DMS153 treated with DMSO at 0.1 percent for 48 hours (cell line): ENCODE results near the gene FRMD8.
A peak's percentile ranks its signal among the peaks of the same experiment; 100 is the strongest.

Experiments used
- DNase-seq: peaks from one replicate; lab custom pipeline; 2025; ENCODE audit not compliant: unreplicated experiment; lab: John Stamatoyannopoulos, UW

FRMD8 gene

GRCh38 chr11:65386307-65387140 lies at the start of gene FRMD8:
FRMD8 (plus strand) TSS chr11:65386637; CDS start chr11:65387037, 400 bp downstream.
- DNase-seq, result peak; percentile 72

GRCh38 chr11:65338676-65339075 lies 47.8 kb upstream of the FRMD8 start:
- no peak for DNase-seq

- DNase-seq, result no peak
These were observed 46.2 kb upstream of the FRMD8 start for GRCh38 chr11:65340226-65340625.

GRCh38 chr11:65341856-65342255 lies 44.6 kb upstream of the FRMD8 start:
- DNase-seq, result no peak

GRCh38 chr11:65351511-65351910 lies 34.9 kb upstream of the FRMD8 start:
- DNase-seq, result no peak

GRCh38 chr11:65352783-65353182 lies 33.7 kb upstream of the FRMD8 start:
- DNase-seq, result no peak

- no peak for DNase-seq
These were observed 33.1 kb upstream of the FRMD8 start for GRCh38 chr11:65353376-65353775.

GRCh38 chr11:65353900-65354264 lies 32.6 kb upstream of the FRMD8 start:
- DNase-seq, result no peak

GRCh38 chr11:65354265-65355012 lies 32.0 kb upstream of the FRMD8 start, which contains the start of gene TIGD3:
TIGD3 (plus strand) TSS chr11:65354751; CDS start chr11:65355809, 1,058 bp downstream.
- DNase-seq, result peak; percentile 94

- DNase-seq, result no peak
These were observed 31.2 kb upstream of the FRMD8 start for GRCh38 chr11:65355013-65355775.

- DNase-seq, result no peak
These were observed 30.6 kb upstream of the FRMD8 start for GRCh38 chr11:65355776-65356393.

GRCh38 chr11:65356394-65356972 lies 30.0 kb upstream of the FRMD8 start:
- DNase-seq, result no peak

- no peak for DNase-seq
These were observed 28.5 kb upstream of the FRMD8 start for GRCh38 chr11:65357856-65358356.

- no peak for DNase-seq
These were observed 24.0 kb upstream of the FRMD8 start for GRCh38 chr11:65362320-65362931.

GRCh38 chr11:65362966-65363365 lies 23.5 kb upstream of the FRMD8 start:
- no peak for DNase-seq

- DNase-seq, result no peak
These were observed 22.7 kb upstream of the FRMD8 start for GRCh38 chr11:65363770-65364169.

- peak; percentile 69 for DNase-seq
These were observed 20.1 kb upstream of the FRMD8 start for GRCh38 chr11:65366340-65366773.

GRCh38 chr11:65370659-65371049 lies 15.8 kb upstream of the FRMD8 start:
- DNase-seq, result no peak

- no peak for DNase-seq
These were observed 12.4 kb upstream of the FRMD8 start for GRCh38 chr11:65373839-65374580.
